ENCODE results near the gene CLDN2. TPM values are rescaled to one million over a fixed set of nuclear protein-coding genes. Genes with fewer than 3 reads are reported as not detected.
A peak's percentile ranks its signal among the peaks of the same experiment; 100 is the strongest.

CLDN2 gene
- total RNA-seq, 1 experiment from 2014 or later, result 17.6 TPM

DNA sequence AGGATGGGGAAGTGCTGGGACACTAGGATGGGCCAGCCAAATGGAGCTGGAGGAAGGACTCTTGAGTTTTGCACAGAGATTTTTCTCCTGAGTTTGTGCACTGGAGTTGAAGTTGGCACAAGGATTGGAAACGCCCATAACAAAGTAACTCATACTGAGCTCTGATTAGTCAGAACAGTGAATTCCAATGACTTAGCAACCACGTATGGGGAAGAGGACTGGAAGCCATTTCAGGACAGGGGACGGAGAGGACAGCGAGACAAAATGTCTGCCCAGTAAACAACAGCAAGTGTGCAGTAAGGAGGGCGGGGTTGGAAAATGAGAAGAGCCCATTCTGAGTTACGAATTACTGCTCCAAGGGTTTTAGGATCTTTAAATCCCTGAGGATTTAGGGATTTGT lies 22.9 kb upstream of the CLDN2 start:
- H3K9me3 Mint-ChIP-seq (ENCODE audit: low read depth, unreplicated experiment), result no peaks in the 10 kb centered on the region
- CTCF ChIA-PET, result interaction anchor here (0.6 to 2.7 kb wide), 4 partner anchors 35 to 923 kb away, joined by 4 to 29 read pairs (median 8); no protein-coding TSS in a partner anchor
- no TSS peak for BruUV-seq (replicated peaks)
- no peak overlapping the region for H3K4me3 Mint-ChIP-seq (ENCODE audit: low read depth, unreplicated experiment)
- no peaks in the 10 kb centered on the region for H3K27me3 Mint-ChIP-seq (ENCODE audit: unreplicated experiment)
- intact Hi-C loops (cut with micrococcal nuclease; ENCODE audit: unreplicated experiment), result loop anchor here (10.0 kb wide), 1 partner anchor 548 kb away; the partner anchor contains the start of gene FRMPD3
- peaks cover 4% of the 10 kb centered on the region for H3K36me3 Mint-ChIP-seq (ENCODE audit: insufficient read depth, unreplicated experiment)
- H3K27ac Mint-ChIP-seq (ENCODE audit: unreplicated experiment), result no peak overlapping the region
- TF ChIP-seq, protein P1, sequence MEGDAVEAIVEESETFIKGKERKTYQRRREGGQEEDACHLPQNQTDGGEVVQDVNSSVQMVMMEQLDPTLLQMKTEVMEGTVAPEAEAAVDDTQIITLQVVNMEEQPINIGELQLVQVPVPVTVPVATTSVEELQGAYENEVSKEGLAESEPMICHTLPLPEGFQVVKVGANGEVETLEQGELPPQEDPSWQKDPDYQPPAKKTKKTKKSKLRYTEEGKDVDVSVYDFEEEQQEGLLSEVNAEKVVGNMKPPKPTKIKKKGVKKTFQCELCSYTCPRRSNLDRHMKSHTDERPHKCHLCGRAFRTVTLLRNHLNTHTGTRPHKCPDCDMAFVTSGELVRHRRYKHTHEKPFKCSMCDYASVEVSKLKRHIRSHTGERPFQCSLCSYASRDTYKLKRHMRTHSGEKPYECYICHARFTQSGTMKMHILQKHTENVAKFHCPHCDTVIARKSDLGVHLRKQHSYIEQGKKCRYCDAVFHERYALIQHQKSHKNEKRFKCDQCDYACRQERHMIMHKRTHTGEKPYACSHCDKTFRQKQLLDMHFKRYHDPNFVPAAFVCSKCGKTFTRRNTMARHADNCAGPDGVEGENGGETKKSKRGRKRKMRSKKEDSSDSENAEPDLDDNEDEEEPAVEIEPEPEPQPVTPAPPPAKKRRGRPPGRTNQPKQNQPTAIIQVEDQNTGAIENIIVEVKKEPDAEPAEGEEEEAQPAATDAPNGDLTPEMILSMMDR (IDR thresholded peaks at IDR 0.05; ENCODE audit: unreplicated experiment), result no peak
- peaks cover 45% of the 10 kb centered on the region for H3K4me1 Mint-ChIP-seq (ENCODE audit: low read depth, unreplicated experiment)
- DNase-seq, result no peak

DNA sequence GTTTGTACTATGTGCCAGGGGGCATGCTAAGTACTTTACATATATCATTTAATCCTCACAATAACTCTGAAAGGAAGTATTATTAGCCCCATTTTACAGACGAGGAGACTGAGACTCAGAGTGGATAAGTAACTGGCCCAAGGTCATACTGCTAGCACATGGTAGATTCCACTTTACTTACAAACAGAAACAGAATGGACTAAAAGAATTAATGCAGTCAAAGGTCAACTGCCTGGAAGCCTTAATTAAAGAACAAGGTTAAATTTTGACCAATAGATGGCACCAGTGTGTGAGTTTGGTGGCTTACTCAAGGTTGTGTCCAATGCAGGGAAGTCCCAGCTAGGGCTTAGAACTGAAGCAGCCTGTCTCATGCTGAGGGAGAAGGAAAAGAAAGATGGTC lies 21.7 kb upstream of the CLDN2 start:
- Mint-ChIP-seq H3K9me3 (ENCODE audit: low read depth, unreplicated experiment) (no peaks in the 10 kb centered on the region), H3K4me3 (ENCODE audit: low read depth, unreplicated experiment) (no peak overlapping the region), H3K27me3 (ENCODE audit: unreplicated experiment) (no peaks in the 10 kb centered on the region), H3K27ac (ENCODE audit: unreplicated experiment) (peak overlapping the region; percentile 17), H3K36me3 (ENCODE audit: insufficient read depth, unreplicated experiment) (peaks cover 4% of the 10 kb centered on the region), H3K4me1 (ENCODE audit: low read depth, unreplicated experiment) (peaks cover 45% of the 10 kb centered on the region)
- CTCF ChIA-PET, result interaction anchor here (0.7 to 2.7 kb wide), 8 partner anchors 24 to 68 kb away, joined by 3 to 29 read pairs (median 4); no protein-coding TSS in a partner anchor
- intact Hi-C loops (cut with micrococcal nuclease; ENCODE audit: unreplicated experiment), result loop anchor here (1.0 to 10.0 kb wide), 2 partner anchors 55 to 546 kb away; partner anchors contain the start of gene FRMPD3
- TF ChIP-seq, protein P1 (IDR thresholded peaks at IDR 0.05; ENCODE audit: unreplicated experiment), result peak; percentile 22
- peak; percentile 25 for DNase-seq
- BruUV-seq (replicated peaks), result no TSS peak

DNA sequence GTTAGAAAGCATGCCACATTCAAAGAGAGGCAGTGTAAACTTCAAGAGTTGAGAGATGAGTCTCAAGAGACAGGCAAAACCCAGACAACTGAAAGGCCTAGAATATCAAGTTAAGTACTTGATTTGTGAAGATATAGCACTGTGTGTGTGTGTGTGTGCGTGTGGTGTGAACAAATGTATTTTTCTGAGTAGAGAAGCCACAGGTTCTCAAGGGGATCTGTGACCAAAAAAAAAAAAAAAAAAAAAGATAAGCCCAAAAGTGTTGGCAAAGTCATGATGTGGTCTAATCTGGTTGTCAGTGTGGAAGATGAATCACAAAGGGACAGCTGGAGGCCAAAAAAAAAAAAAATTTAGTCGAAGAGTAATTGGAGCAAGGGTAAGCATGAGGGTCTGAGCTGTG lies 20.9 kb upstream of the CLDN2 start:
- no peaks in the 10 kb centered on the region for H3K27me3 Mint-ChIP-seq (ENCODE audit: unreplicated experiment)
- CTCF ChIA-PET, result interaction anchor here (0.8 to 2.7 kb wide), 8 partner anchors 8 to 67 kb away, joined by 3 to 29 read pairs (median 4); no protein-coding TSS in a partner anchor
- peaks cover 45% of the 10 kb centered on the region for H3K4me1 Mint-ChIP-seq (ENCODE audit: low read depth, unreplicated experiment)
- BruUV-seq (replicated peaks), result no TSS peak
- peaks cover 4% of the 10 kb centered on the region for H3K36me3 Mint-ChIP-seq (ENCODE audit: insufficient read depth, unreplicated experiment)
- TF ChIP-seq, protein P1 (IDR thresholded peaks at IDR 0.05; ENCODE audit: unreplicated experiment), result no peak
- peak overlapping the region; percentile 17 for H3K27ac Mint-ChIP-seq (ENCODE audit: unreplicated experiment)
- DNase-seq, result no peak
- intact Hi-C loops (cut with micrococcal nuclease; ENCODE audit: unreplicated experiment), result loop anchor here (10.0 kb wide), 1 partner anchor 546 kb away; the partner anchor contains the start of gene FRMPD3
- no peaks in the 10 kb centered on the region for H3K9me3 Mint-ChIP-seq (ENCODE audit: low read depth, unreplicated experiment)
- H3K4me3 Mint-ChIP-seq (ENCODE audit: low read depth, unreplicated experiment), result no peak overlapping the region

- no peak for DNase-seq
- CTCF ChIA-PET, result interaction anchor here (0.8 to 1.5 kb wide), 2 partner anchors 8 to 33 kb away, joined by 3 read pairs; no protein-coding TSS in a partner anchor
- Mint-ChIP-seq H3K9me3 (ENCODE audit: low read depth, unreplicated experiment) (no peaks in the 10 kb centered on the region), H3K27me3 (ENCODE audit: unreplicated experiment) (no peaks in the 10 kb centered on the region), H3K36me3 (ENCODE audit: insufficient read depth, unreplicated experiment) (peaks cover 4% of the 10 kb centered on the region), H3K27ac (ENCODE audit: unreplicated experiment) (no peak overlapping the region), H3K4me1 (ENCODE audit: low read depth, unreplicated experiment) (peaks cover 46% of the 10 kb centered on the region), H3K4me3 (ENCODE audit: low read depth, unreplicated experiment) (no peak overlapping the region)
- BruUV-seq (replicated peaks), result no TSS peak
- TF ChIP-seq, protein P1 (IDR thresholded peaks at IDR 0.05; ENCODE audit: unreplicated experiment), result no peak
- intact Hi-C loops (cut with micrococcal nuclease; ENCODE audit: unreplicated experiment), result loop anchor here (10.0 kb wide), 1 partner anchor 545 kb away; the partner anchor contains the start of gene FRMPD3
These were observed 20.4 kb upstream of the CLDN2 start for GRCh38 chrX:106899841-106900240.
